H9 (cell line): Measurements from ENCODE around the gene EFNA5. TPM values are rescaled to one million over a fixed set of nuclear protein-coding genes. Genes with fewer than 3 reads are reported as not detected.

ENCODE experiments used
- DNase-seq: peaks from one replicate; pipeline ENCODE4 v3.0.0-alpha.2; 2017
- H2AFZ ChIP-seq: one replicate; pipeline ENCODE4 v1.6.1; 2013; ENCODE audit warnings: mild to moderate bottlenecking, low read length, control low read depth, moderate library complexity
- H2AK5ac ChIP-seq: 2 replicates; pipeline ENCODE4 v1.6.1; 2013; ENCODE audit warnings: low read length, control low read depth, mixed read lengths; ENCODE audit not compliant: insufficient read length
- H2BK120ac ChIP-seq: one replicate; pipeline ENCODE4 v1.6.1; 2013; ENCODE audit warnings: low read depth, mild to moderate bottlenecking, low read length, control low read depth, inconsistent platforms; ENCODE audit not compliant: poor library complexity, severe bottlenecking
- H2BK12ac ChIP-seq: 2 replicates; pipeline ENCODE4 v1.6.1; 2013; ENCODE audit warnings: low read length, control low read depth, mixed read lengths, low read depth; ENCODE audit not compliant: insufficient read length
- H2BK15ac ChIP-seq: 2 replicates; pipeline ENCODE4 v1.6.1; 2013; ENCODE audit warnings: low read depth, low read length, control low read depth
- H2BK20ac ChIP-seq: one replicate; pipeline ENCODE4 v1.6.1; 2013; ENCODE audit warnings: low read depth, mild to moderate bottlenecking, low read length, control low read depth, inconsistent platforms; ENCODE audit not compliant: poor library complexity, severe bottlenecking
- H2BK5ac ChIP-seq: 2 replicates; pipeline ENCODE4 v1.6.1; 2013; ENCODE audit warnings: low read length, control low read depth, mixed read lengths; ENCODE audit not compliant: insufficient read length
- H3K14ac ChIP-seq: 2 replicates; pipeline ENCODE4 v1.6.1; 2013; ENCODE audit warnings: low read length, control low read depth; ENCODE audit not compliant: insufficient read depth
- H3K18ac ChIP-seq: 2 replicates; pipeline ENCODE4 v1.6.1; 2013; ENCODE audit warnings: low read depth, mild to moderate bottlenecking, mixed read lengths, low read length, control low read depth; ENCODE audit not compliant: insufficient read length
- H3K23ac ChIP-seq: 2 replicates; pipeline ENCODE4 v1.6.1; 2013; ENCODE audit warnings: low read length, control low read depth, mixed read lengths, low read depth; ENCODE audit not compliant: insufficient read length
- H3K23me2 ChIP-seq: 2 replicates; pipeline ENCODE4 v1.6.1; 2013; ENCODE audit warnings: low read depth, mild to moderate bottlenecking, mixed read lengths, low read length, control low read depth; ENCODE audit not compliant: insufficient read length, poor library complexity, severe bottlenecking
- H3K27ac ChIP-seq: 2 replicates; pipeline ENCODE4 v1.5.1; 2013; ENCODE audit warnings: low read length, control low read depth, mixed read lengths, low read depth; ENCODE audit not compliant: insufficient read length
- H3K27me3 ChIP-seq: 2 replicates; pipeline ENCODE4 v1.6.1; 2013; ENCODE audit warnings: low read length, control low read depth, inconsistent platforms; ENCODE audit not compliant: insufficient read depth
- H3K4ac ChIP-seq: 2 replicates; pipeline ENCODE4 v1.6.1; 2013; ENCODE audit warnings: low read depth, mild to moderate bottlenecking, control low read depth, inconsistent platforms, low read length, moderate library complexity
- H3K4me1 ChIP-seq: 2 replicates; pipeline ENCODE4 v1.6.1; 2013; ENCODE audit warnings: low read length, control low read depth, inconsistent platforms; ENCODE audit not compliant: insufficient read depth
- H3K4me2 ChIP-seq: 2 replicates; pipeline ENCODE4 v1.6.1; 2013; ENCODE audit warnings: low read length, control low read depth, mixed read lengths; ENCODE audit not compliant: insufficient read length, insufficient read depth
- H3K56ac ChIP-seq: 2 replicates; pipeline ENCODE4 v1.6.1; 2013; ENCODE audit warnings: low read depth, mild to moderate bottlenecking, mixed read lengths, low read length, control low read depth; ENCODE audit not compliant: insufficient read length
- H3K79me1 ChIP-seq: 2 replicates; pipeline ENCODE4 v1.6.1; 2013; ENCODE audit warnings: low read depth, mild to moderate bottlenecking, moderate library complexity, low read length, control low read depth, inconsistent platforms; ENCODE audit not compliant: insufficient read depth, poor library complexity, severe bottlenecking
- H3K79me2 ChIP-seq: 2 replicates; pipeline ENCODE4 v1.6.1; 2013; ENCODE audit warnings: low read length, control low read depth, inconsistent platforms; ENCODE audit not compliant: insufficient read depth
- H3K9ac ChIP-seq: 2 replicates; pipeline ENCODE4 v1.6.1; 2013; ENCODE audit warnings: low read length, control low read depth, mixed read lengths; ENCODE audit not compliant: insufficient read length; ENCODE audit errors: extremely low read depth
- H3K9me3 ChIP-seq: one replicate; pipeline ENCODE4 v1.6.1; 2013; ENCODE audit warnings: low read depth, low read length, inconsistent platforms; ENCODE audit not compliant: control insufficient read depth
- H3T11ph ChIP-seq: one replicate; pipeline ENCODE4 v1.6.1; 2013; ENCODE audit warnings: mild to moderate bottlenecking, low read length, control low read depth, inconsistent platforms
- H4K20me1 ChIP-seq: one replicate; pipeline ENCODE4 v1.6.1; 2013; ENCODE audit not compliant: control insufficient read depth, insufficient read length, insufficient read depth
- H4K5ac ChIP-seq: 2 replicates; pipeline ENCODE4 v1.6.1; 2013; ENCODE audit warnings: low read depth, mild to moderate bottlenecking, mixed read lengths, low read length, control low read depth; ENCODE audit not compliant: insufficient read length
- H4K8ac ChIP-seq: replicated peaks from 2 replicates; pipeline ENCODE4 v1.6.1; 2013; ENCODE audit warnings: low read length, control low read depth, mixed read lengths, low read depth; ENCODE audit not compliant: insufficient read length
- H4K91ac ChIP-seq: 2 replicates; pipeline ENCODE4 v1.6.1; 2013; ENCODE audit warnings: low read depth, mild to moderate bottlenecking, moderate library complexity, mixed read lengths, low read length, control low read depth; ENCODE audit not compliant: insufficient read length
- H3K27ac Mint-ChIP-seq, 3 experiments: 2 replicates in 2 of 3; 3 replicates in 1 of 3; pipeline ENCODE4 v1.8.0; 2020 to 2021; ENCODE audit warnings: mixed read lengths in 3 of 3, mild to moderate bottlenecking in 1 of 3, moderate library complexity in 1 of 3
- H3K27me3 Mint-ChIP-seq: 2 replicates; pipeline ENCODE4 v1.8.0; 2021; ENCODE audit warnings: low read depth, mild to moderate bottlenecking, moderate library complexity, mixed read lengths
- H3K36me3 Mint-ChIP-seq, 3 experiments: 2 replicates in 2 of 3; 3 replicates in 1 of 3; pipeline ENCODE4 v1.8.0; 2020 to 2021; ENCODE audit warnings: low read depth in 3 of 3, mixed read lengths in 3 of 3; ENCODE audit not compliant: insufficient read depth in 1 of 3
- H3K4me1 Mint-ChIP-seq, 2 experiments: 2 replicates each; pipeline ENCODE4 v1.8.0; 2020; ENCODE audit warnings: mixed read lengths in 2 of 2
- H3K4me3 Mint-ChIP-seq, 2 experiments: 2 replicates in 1 of 2; 3 replicates in 1 of 2; pipeline ENCODE4 v1.8.0; 2020 to 2021; ENCODE audit warnings: mild to moderate bottlenecking in 2 of 2, mixed read lengths in 2 of 2, moderate library complexity in 1 of 2
- H3K9me3 Mint-ChIP-seq, 2 experiments: 2 replicates in 1 of 2; 3 replicates in 1 of 2; pipeline ENCODE4 v1.8.0; 2020; ENCODE audit warnings: mild to moderate bottlenecking in 2 of 2, mixed read lengths in 2 of 2, moderate library complexity in 1 of 2
- CTCF ChIP-seq: fragments of 200-600 bp; sonication (generic); conservative IDR thresholded peaks from 3 replicates; pipeline ENCODE4 v1.8.0; 2021; ENCODE audit warnings: antibody characterized with exemption, mild to moderate bottlenecking
- WGBS: extraction: QIAGEN DNeasy Blood & Tissue Kit; methylation state at CpG from one replicate; pipeline ENCODE4 v1.1.7; 2013; ENCODE audit warnings: missing lambda C conversion rate, low lambda C conversion rate, mixed read lengths; ENCODE audit not compliant: insufficient read length; ENCODE audit errors: extremely low coverage; 5-methylcytosine and 5-hydroxymethylcytosine counted together
- total RNA-seq: library from RNA; stranded (reverse); gene quantifications from 2 replicates; pipeline ENCODE4 v1.2.1, GENCODE V29; 2021

The EFNA5 gene
- total RNA-seq, 1 experiment from 2014 or later: 20.4 TPM

- H4K20me1 ChIP-seq: no peaks in the 10 kb centered on the region
- H2BK120ac ChIP-seq: no peak overlapping the region
- no peak overlapping the region for H3K56ac ChIP-seq
- no peaks in the 10 kb centered on the region for H3K79me2 ChIP-seq
- no peak overlapping the region for H4K8ac ChIP-seq
- DNase-seq: no peak
- no peak for TF ChIP-seq CTCF
- peaks cover 2% of the 10 kb centered on the region; the same call in 1 of the 2 replicates for H3K4me1 ChIP-seq
- H3K27me3 ChIP-seq: no peaks in the 10 kb centered on the region
- no peak overlapping the region for H2AFZ ChIP-seq
- no peak overlapping the region for H3K14ac ChIP-seq
- no peak overlapping the region for H2BK12ac ChIP-seq
- Mint-ChIP-seq H3K27ac (no peak overlapping the region), H3K36me3 (peaks cover 0 to 2% (median 0%) of the 10 kb centered on the region in 3 experiments; a peak in 1 of 7 replicates), H3K9me3 (no peaks in the 10 kb centered on the region), H3K4me3 (no peak overlapping the region), H3K4me1 (peaks cover 15 to 16% of the 10 kb centered on the region in 2 experiments), H3K27me3 (no peaks in the 10 kb centered on the region)
- H3K27ac ChIP-seq: no peak overlapping the region
- no peak overlapping the region for H3K4me2 ChIP-seq
- no peak overlapping the region for H4K5ac ChIP-seq
- no peak overlapping the region for H3K4ac ChIP-seq
- H4K91ac ChIP-seq: no peak overlapping the region
- no peak overlapping the region for H3K18ac ChIP-seq
- no peaks in the 10 kb centered on the region for H3K9me3 ChIP-seq
- WGBS: no CpG with 5 or more reads among the region's 2 CpGs
- no peak overlapping the region for H3K23ac ChIP-seq
- no peak overlapping the region for H2BK15ac ChIP-seq
- H3K79me1 ChIP-seq: no peaks in the 10 kb centered on the region
- no peak overlapping the region for H3K9ac ChIP-seq
- no peak overlapping the region for H2BK5ac ChIP-seq
- no peak overlapping the region for H2AK5ac ChIP-seq
- H3T11ph ChIP-seq: no peak overlapping the region
- no peak overlapping the region for H2BK20ac ChIP-seq
- H3K23me2 ChIP-seq: no peaks in the 10 kb centered on the region
Observed at GRCh38 chr5:107414802-107415201, 255.9 kb downstream of the EFNA5 start.
